GM18861 (cell line): Measurements from ENCODE around the gene SGPP2.

Source experiments
- ATAC-seq: cut with Tn5 transposase; IDR thresholded peaks from one replicate; pipeline ENCODE4 v1.9.1; 2021; ENCODE audit not compliant: unreplicated experiment

SGPP2 gene

GRCh38 chr2:222465746-222466145 is 41.4 kb downstream of the SGPP2 start:
- ATAC-seq, result no peak

GRCh38 chr2:222468346-222468745 is 44.0 kb downstream of the SGPP2 start:
- no peak for ATAC-seq

- no peak for ATAC-seq
Measured at GRCh38 chr2:222470802-222471468, 46.6 kb downstream of the SGPP2 start.

GRCh38 chr2:222477962-222478608 is 53.7 kb downstream of the SGPP2 start:
- ATAC-seq, result no peak

GRCh38 chr2:222479859-222480258 is 55.5 kb downstream of the SGPP2 start:
- ATAC-seq, result no peak

GRCh38 chr2:222480497-222480896 is 56.2 kb downstream of the SGPP2 start:
- ATAC-seq, result no peak

GRCh38 chr2:222481941-222482340 is 57.6 kb downstream of the SGPP2 start:
- ATAC-seq, result no peak

- peak; percentile 46 for ATAC-seq
Measured at GRCh38 chr2:222483513-222484039, 59.2 kb downstream of the SGPP2 start.

GRCh38 chr2:222485367-222486211 is 61.2 kb downstream of the SGPP2 start:
- no peak for ATAC-seq

- no peak for ATAC-seq
Measured at GRCh38 chr2:222490131-222490530, 65.8 kb downstream of the SGPP2 start.

GRCh38 chr2:222492683-222493082 is 68.3 kb downstream of the SGPP2 start:
- ATAC-seq, result no peak

- no peak for ATAC-seq
Measured at GRCh38 chr2:222494104-222494739, 69.9 kb downstream of the SGPP2 start.

GRCh38 chr2:222495388-222495787 is 71.0 kb downstream of the SGPP2 start:
- ATAC-seq, result no peak

- no peak for ATAC-seq
Measured at GRCh38 chr2:222499226-222499625, 74.9 kb downstream of the SGPP2 start.

GRCh38 chr2:222504191-222504590 is 79.8 kb downstream of the SGPP2 start:
- no peak for ATAC-seq

- peak; percentile 93 for ATAC-seq
Measured at GRCh38 chr2:222504719-222505118, 80.4 kb downstream of the SGPP2 start.

- no peak for ATAC-seq
Measured at GRCh38 chr2:222506230-222506935, 82.0 kb downstream of the SGPP2 start.

- no peak for ATAC-seq
Measured at GRCh38 chr2:222514901-222515300, 90.6 kb downstream of the SGPP2 start.

- ATAC-seq, result no peak
Measured at GRCh38 chr2:222518570-222519381, 94.4 kb downstream of the SGPP2 start.

GRCh38 chr2:222521099-222521498 is 96.8 kb downstream of the SGPP2 start:
- peak; percentile 69 for ATAC-seq
